ENCODE data around the gene CDV3.

Gene CDV3

DNA sequence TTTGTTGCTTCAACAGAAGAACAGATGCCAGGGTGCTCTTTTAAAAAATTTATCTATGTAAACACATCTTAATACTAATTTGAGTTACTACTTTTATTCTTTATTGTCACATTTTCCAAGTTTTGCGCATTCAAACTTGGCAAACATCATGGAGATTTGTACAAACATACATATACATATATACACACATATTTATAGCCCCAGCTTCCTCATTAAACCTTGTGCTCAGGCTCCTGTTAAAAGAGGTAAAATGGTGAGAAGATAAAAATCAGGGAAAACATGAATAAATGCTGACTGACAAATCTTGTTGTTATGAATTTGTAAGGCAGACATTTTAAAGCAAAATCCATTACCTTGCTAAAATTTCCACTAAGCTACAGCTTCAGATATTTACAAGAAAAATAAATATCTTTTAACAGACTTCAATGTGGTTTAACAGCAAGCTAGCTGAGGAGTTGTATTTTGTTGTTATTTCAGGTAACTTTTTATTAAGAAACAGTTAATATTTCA, 27.1 kb downstream of the CDV3 start:
- no peak for DNase-seq (ENCODE audit: low read depth in 4 of 4, low spot score in 1 of 4)

- DNase-seq (ENCODE audit: low read depth in 4 of 4, low spot score in 1 of 4): no peak
Measured at GRCh38 chr3:133606342-133606741, 32.9 kb downstream of the CDV3 start.

- no peak for DNase-seq (ENCODE audit: low read depth in 4 of 4, low spot score in 1 of 4)
Measured at GRCh38 chr3:133606902-133607301, 33.4 kb downstream of the CDV3 start.

- no peak for DNase-seq (ENCODE audit: low read depth in 4 of 4, low spot score in 1 of 4)
Measured at GRCh38 chr3:133607816-133608215, 34.3 kb downstream of the CDV3 start.

DNA sequence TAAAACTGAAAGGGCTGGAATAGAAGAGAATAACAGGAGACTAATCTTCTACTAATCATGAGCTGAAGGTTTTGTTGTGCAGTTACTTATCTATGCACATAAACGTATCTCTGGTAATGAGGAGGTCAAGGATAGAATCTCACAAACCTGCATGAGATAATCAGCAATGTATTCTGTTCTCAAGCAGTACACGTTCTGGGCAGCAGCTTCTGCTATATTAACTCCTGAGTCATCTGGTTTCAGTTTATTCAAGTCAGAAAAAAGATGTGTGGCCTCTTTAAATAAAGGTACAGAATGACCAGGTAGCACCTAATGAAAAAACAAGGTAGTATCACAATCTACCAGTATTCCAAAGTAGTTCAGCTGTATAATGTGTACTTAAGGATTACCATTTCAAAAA, 34.9 kb downstream of the CDV3 start:
- no peak for DNase-seq (ENCODE audit: low read depth in 4 of 4, low spot score in 1 of 4)

- DNase-seq (ENCODE audit: low read depth in 4 of 4, low spot score in 1 of 4): no peak
Measured at GRCh38 chr3:133610031-133610430, 36.5 kb downstream of the CDV3 start.

GRCh38 chr3:133611534-133611933, 38.0 kb downstream of the CDV3 start:
- DNase-seq (ENCODE audit: low read depth in 4 of 4, low spot score in 1 of 4): no peak

DNA sequence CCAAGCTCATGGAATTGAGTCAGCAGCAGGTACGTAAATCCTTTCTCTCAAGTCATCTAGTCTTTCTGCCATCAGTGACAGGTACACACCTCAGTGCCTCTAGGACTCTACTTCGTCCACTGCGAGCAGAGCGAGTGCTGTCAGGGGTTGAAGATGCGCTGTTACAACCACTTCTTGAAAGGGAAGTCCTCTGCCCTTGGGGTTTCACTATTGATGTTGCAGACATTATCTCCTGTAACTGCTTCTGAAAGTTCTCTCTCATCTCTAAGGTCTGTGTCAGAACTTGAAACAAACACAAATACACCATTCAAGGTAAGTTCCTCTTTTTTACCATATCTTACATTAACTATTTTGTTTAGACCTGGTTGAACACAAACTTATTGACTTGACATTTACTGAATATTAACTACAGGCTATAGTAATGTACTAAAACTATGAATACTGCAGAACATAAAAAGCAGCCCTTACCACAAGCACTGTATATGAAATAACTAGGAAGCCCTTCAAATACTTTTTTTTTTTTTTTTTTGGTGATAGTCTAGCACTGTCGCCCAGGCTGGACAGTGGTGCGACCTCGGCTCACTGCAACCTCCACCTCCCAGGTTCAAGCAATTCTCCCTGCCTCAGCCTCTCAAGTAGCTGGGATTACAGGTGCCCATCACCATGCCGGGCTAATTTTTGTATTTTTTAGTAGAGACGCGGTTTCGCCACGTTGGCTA, 46.7 kb downstream of the CDV3 start:
- DNase-seq (ENCODE audit: low read depth in 4 of 4, low spot score in 1 of 4): no peak

DNA sequence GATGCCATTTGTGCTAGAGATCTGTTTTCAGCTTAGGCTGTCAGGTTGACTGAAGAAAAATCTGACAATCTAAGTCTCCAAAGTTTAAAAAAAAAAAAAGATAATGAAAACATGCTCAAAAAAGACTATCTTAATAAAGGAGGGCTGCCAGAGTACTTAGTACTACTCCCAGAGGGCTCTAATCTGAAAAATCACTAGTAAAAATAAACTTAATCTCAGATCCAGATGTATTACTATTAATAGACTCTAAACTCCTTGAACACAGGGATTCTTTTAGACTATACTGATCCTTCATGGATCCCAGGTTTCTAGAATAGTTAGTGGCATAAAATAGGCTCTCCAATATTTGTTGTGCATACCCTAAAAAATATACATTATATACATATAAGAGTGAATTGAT, 54.3 kb downstream of the CDV3 start:
- no peak for DNase-seq (ENCODE audit: low read depth in 4 of 4, low spot score in 1 of 4)

GRCh38 chr3:133629146-133629545, 55.7 kb downstream of the CDV3 start:
- DNase-seq (ENCODE audit: low read depth in 4 of 4, low spot score in 1 of 4): no peak

- DNase-seq (ENCODE audit: low read depth in 4 of 4, low spot score in 1 of 4): no peak
Measured at GRCh38 chr3:133633439-133633838, 60.0 kb downstream of the CDV3 start.

Measured in stimulated activated CD4-positive, alpha-beta T cell treated with anti-CD3 and anti-CD28 coated beads, Interleukin-1b, Interleukin-23, amount 100 ng/mL, for 24 hours (primary cell).